ENCODE measurements around the gene FAIM2.

The FAIM2 gene

DNA sequence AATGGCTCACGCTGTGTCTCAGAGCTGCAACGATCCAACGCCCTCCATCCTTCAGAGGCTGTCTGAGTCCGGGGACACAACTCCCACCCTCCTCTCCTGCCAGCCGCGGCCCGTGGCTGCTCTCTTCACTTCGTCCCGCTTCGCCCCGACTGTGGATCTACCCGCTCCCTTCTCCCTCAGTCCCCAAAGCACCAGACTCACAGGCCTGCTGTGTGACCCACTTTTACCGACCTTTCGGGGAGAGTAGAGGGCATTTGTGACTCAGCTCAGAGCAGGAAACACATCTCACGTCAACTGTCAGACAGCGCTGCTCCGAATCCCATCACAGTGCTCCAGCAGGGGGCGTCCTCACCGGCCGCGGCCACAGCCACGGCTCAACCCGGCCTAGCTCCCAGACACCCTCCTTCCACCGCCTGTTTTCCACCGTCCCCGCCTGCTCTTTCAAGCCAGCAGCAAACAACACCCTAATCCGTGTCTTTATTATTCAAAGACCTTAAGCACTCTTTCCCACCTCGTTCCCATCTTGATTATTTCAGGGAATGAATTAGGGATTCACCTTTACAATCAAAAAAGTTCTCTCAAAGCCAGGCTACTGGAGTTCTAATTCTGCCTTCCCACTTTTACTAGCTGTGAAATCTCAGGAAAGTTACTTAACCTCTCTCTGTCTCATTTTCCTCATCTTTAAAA is 41.8 kb upstream of the FAIM2 start (continued):
- TF ChIP-seq, protein P1, sequence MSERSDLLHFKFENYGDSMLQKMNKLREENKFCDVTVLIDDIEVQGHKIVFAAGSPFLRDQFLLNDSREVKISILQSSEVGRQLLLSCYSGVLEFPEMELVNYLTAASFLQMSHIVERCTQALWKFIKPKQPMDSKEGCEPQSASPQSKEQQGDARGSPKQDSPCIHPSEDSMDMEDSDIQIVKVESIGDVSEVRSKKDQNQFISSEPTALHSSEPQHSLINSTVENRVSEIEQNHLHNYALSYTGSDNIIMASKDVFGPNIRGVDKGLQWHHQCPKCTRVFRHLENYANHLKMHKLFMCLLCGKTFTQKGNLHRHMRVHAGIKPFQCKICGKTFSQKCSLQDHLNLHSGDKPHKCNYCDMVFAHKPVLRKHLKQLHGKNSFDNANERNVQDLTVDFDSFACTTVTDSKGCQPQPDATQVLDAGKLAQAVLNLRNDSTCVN (tag by site-specific recombination; optimal IDR thresholded peaks at IDR 0.05), result no peak
- no peak for TF ChIP-seq KLF10 (tag by site-specific recombination; IDR thresholded peaks at IDR 0.05)
- no peak for TF ChIP-seq ZFP3 (tag by site-specific recombination; IDR thresholded peaks at IDR 0.05; ENCODE audit: low read depth)
- TF ChIP-seq ZNF292 (tag by site-specific recombination; IDR thresholded peaks at IDR 0.05; ENCODE audit: borderline replicate concordance, low read depth), result no peak
- peak; percentile 75 for TF ChIP-seq ZNF629 (tag by site-specific recombination; IDR thresholded peaks at IDR 0.05)
- peak; percentile 86 for TF ChIP-seq ZNF341 (tag by site-specific recombination; IDR thresholded peaks at IDR 0.05; ENCODE audit: low read depth)
- no peak for TF ChIP-seq ZBTB7A (tag by site-specific recombination; IDR thresholded peaks at IDR 0.05; ENCODE audit: low read depth)
- TF ChIP-seq KLF7 (tag by site-specific recombination; IDR thresholded peaks at IDR 0.05; ENCODE audit: borderline replicate concordance), result no peak
- no peak for TF ChIP-seq ZNF266 (tag by site-specific recombination; IDR thresholded peaks at IDR 0.05; ENCODE audit: low read depth)
- TF ChIP-seq, protein P2, sequence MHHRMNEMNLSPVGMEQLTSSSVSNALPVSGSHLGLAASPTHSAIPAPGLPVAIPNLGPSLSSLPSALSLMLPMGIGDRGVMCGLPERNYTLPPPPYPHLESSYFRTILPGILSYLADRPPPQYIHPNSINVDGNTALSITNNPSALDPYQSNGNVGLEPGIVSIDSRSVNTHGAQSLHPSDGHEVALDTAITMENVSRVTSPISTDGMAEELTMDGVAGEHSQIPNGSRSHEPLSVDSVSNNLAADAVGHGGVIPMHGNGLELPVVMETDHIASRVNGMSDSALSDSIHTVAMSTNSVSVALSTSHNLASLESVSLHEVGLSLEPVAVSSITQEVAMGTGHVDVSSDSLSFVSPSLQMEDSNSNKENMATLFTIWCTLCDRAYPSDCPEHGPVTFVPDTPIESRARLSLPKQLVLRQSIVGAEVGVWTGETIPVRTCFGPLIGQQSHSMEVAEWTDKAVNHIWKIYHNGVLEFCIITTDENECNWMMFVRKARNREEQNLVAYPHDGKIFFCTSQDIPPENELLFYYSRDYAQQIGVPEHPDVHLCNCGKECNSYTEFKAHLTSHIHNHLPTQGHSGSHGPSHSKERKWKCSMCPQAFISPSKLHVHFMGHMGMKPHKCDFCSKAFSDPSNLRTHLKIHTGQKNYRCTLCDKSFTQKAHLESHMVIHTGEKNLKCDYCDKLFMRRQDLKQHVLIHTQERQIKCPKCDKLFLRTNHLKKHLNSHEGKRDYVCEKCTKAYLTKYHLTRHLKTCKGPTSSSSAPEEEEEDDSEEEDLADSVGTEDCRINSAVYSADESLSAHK (tag by site-specific recombination; IDR thresholded peaks at IDR 0.05), result no peak
- TF ChIP-seq ELK4 (IDR thresholded peaks at IDR 0.05; ENCODE audit: borderline replicate concordance, low read depth, low read length), result no peak
- no peak for TF ChIP-seq ZNF677 (tag by site-specific recombination; IDR thresholded peaks at IDR 0.05)
- TF ChIP-seq ZNF549 (tag by site-specific recombination; IDR thresholded peaks at IDR 0.05), result no peak
- TF ChIP-seq ZNF335 (tag by site-specific recombination; conservative IDR thresholded peaks at IDR 0.05), result peak; percentile 67
- TF ChIP-seq ZNF184 (tag by site-specific recombination; IDR thresholded peaks at IDR 0.05), result no peak
- TF ChIP-seq PRDM1 (tag by site-specific recombination; IDR thresholded peaks at IDR 0.05), result peak; percentile 85
- TF ChIP-seq ZNF747 (tag by site-specific recombination; IDR thresholded peaks at IDR 0.05), result no peak
- TF ChIP-seq EGR2 (tag by site-specific recombination; IDR thresholded peaks at IDR 0.05; ENCODE audit: low read depth), result 0 out of 2 replicates have a peak, but pooled peaks have one; percentile 14
- TF ChIP-seq ZBTB20 (tag by site-specific recombination; IDR thresholded peaks at IDR 0.05), result 0 out of 2 replicates have a peak, but pooled peaks have one; percentile 17
- 0 out of 2 replicates have a peak, but pooled peaks have one; percentile 60 for TF ChIP-seq ZNF561 (tag by site-specific recombination; IDR thresholded peaks at IDR 0.05; ENCODE audit: borderline replicate concordance)
- no peak for TF ChIP-seq ZNF514 (tag by site-specific recombination; IDR thresholded peaks at IDR 0.05)
- TF ChIP-seq ZBTB44 (tag by site-specific recombination; IDR thresholded peaks at IDR 0.05), result no peak
- TF ChIP-seq SP2 (tag by site-specific recombination; IDR thresholded peaks at IDR 0.05), result 0 out of 2 replicates have a peak, but pooled peaks have one; percentile 17
- TF ChIP-seq OVOL3 (tag by site-specific recombination; IDR thresholded peaks at IDR 0.05), result no peak
- TF ChIP-seq ZNF692 (tag by site-specific recombination; IDR thresholded peaks at IDR 0.05), result peak; percentile 64
- TF ChIP-seq GLI2 (tag by site-specific recombination; IDR thresholded peaks at IDR 0.05; ENCODE audit: borderline replicate concordance, low read depth), result no peak
- no peak for TF ChIP-seq ZFP41 (tag by site-specific recombination; IDR thresholded peaks at IDR 0.05; ENCODE audit: borderline replicate concordance)
- no peak for TF ChIP-seq ZNF10 (tag by site-specific recombination; IDR thresholded peaks at IDR 0.05)
- TF ChIP-seq, protein P3, sequence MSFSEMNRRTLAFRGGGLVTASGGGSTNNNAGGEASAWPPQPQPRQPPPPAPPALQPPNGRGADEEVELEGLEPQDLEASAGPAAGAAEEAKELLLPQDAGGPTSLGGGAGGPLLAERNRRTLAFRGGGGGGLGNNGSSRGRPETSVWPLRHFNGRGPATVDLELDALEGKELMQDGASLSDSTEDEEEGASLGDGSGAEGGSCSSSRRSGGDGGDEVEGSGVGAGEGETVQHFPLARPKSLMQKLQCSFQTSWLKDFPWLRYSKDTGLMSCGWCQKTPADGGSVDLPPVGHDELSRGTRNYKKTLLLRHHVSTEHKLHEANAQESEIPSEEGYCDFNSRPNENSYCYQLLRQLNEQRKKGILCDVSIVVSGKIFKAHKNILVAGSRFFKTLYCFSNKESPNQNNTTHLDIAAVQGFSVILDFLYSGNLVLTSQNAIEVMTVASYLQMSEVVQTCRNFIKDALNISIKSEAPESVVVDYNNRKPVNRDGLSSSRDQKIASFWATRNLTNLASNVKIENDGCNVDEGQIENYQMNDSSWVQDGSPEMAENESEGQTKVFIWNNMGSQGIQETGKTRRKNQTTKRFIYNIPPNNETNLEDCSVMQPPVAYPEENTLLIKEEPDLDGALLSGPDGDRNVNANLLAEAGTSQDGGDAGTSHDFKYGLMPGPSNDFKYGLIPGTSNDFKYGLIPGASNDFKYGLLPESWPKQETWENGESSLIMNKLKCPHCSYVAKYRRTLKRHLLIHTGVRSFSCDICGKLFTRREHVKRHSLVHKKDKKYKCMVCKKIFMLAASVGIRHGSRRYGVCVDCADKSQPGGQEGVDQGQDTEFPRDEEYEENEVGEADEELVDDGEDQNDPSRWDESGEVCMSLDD (tag by site-specific recombination; IDR thresholded peaks at IDR 0.05), result no peak
- TF ChIP-seq ZNF600 (tag by site-specific recombination; IDR thresholded peaks at IDR 0.05), result peak; percentile 85

All from HEK293 (cell line).